ENCODE data around the gene ZNF75A. TPM values are rescaled to one million over a fixed set of nuclear protein-coding genes. Genes with fewer than 3 reads are reported as not detected.

ZNF75A gene
- polyA plus RNA-seq, 2 of the 4 experiments (the other 2 are of a cell fraction), result 16.6 to 27.3 TPM

DNA sequence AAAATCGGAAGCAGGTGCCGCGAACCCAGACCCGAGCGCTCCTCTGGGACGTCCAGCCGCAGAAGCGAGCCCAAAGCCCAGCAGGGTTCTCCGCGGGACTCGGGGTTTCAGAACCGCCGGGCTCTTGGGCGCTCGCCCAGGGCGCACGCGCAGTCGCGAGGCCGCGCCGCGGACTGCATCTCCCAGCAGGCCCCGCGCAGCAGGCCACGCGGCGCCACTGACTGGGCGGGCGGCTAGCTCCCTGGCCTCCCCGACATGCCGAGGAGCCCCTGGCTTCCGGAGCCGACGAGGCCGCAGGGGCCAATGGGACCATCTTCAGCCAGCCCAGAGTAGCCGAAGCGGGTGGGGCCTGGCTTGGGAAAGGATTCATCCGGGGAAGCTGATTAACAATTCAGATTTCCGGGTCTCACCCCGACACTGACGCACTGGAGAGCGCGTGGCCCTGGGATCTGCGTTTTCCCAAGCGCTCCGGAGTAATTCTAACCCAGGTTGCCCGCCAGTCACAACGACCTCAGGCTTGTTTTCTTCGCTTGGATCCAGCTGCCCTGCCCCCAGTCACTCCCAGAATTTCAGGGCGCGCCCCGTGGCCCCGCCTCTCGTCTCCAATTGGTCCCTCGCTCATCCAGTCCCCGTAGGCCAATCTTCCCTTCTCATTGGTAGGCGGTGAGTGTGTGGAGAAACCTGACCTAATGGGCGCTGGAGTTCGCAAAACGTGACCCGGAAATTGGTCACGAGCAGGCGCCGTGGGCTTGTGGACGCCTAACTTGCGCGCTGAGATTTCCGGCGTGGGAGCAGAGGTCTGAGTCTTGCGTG, 22.4 kb upstream of the ZNF75A start, which contains the start of gene ZNF263:
Gene ZNF263 (plus strand): TSS at position 762 of the 813 bp plus-strand sequence. CDS start 328 bp downstream, outside the sequence.
- CTCF ChIA-PET, result interaction anchor here (1.0 to 1.6 kb wide), 4 partner anchors 16 to 218 kb away, joined by 3 to 4 read pairs (median 4); partner anchors contain the start of genes CLUAP1 and ZNF200
- Histone ChIP-seq H3K4me1 (no peaks in the 10 kb centered on the region), H3K4me3 (peak within 1 kb of the TSS; percentile 80), H3K4me2 (peak within 1 kb of the TSS; percentile 82), H3K27ac (peak within 1 kb of the TSS; percentile 90 to 97), H3K9me3 (peaks cover 38% of the 10 kb centered on the region)
- FAIRE-seq, result no peak
- POLR2A ChIA-PET, result interaction anchor here (0.5 to 3.2 kb wide), 14 partner anchors 10 to 990 kb away, joined by 3 to 15 read pairs (median 8); partner anchors contain the start of genes NAA60, OR1F1, TFAP4 and TIGD7
- WGBS (ENCODE audit: missing lambda C conversion rate), result 1% methylated on average over 38 of the region's 72 CpGs
- peak; percentile 97 to 98 for DNase-seq (ENCODE audit: low read depth in 1 of 2, low spot score in 1 of 2)
- peak; percentile 94 for ATAC-seq
- TF ChIP-seq, protein P1, sequence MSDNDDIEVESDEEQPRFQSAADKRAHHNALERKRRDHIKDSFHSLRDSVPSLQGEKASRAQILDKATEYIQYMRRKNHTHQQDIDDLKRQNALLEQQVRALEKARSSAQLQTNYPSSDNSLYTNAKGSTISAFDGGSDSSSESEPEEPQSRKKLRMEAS (IDR thresholded peaks at IDR 0.05), result peak; percentile 91
- TF ChIP-seq, protein P2, sequence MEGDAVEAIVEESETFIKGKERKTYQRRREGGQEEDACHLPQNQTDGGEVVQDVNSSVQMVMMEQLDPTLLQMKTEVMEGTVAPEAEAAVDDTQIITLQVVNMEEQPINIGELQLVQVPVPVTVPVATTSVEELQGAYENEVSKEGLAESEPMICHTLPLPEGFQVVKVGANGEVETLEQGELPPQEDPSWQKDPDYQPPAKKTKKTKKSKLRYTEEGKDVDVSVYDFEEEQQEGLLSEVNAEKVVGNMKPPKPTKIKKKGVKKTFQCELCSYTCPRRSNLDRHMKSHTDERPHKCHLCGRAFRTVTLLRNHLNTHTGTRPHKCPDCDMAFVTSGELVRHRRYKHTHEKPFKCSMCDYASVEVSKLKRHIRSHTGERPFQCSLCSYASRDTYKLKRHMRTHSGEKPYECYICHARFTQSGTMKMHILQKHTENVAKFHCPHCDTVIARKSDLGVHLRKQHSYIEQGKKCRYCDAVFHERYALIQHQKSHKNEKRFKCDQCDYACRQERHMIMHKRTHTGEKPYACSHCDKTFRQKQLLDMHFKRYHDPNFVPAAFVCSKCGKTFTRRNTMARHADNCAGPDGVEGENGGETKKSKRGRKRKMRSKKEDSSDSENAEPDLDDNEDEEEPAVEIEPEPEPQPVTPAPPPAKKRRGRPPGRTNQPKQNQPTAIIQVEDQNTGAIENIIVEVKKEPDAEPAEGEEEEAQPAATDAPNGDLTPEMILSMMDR (IDR thresholded peaks at IDR 0.05), result no peak
- TF ChIP-seq ZSCAN20 (CRISPR knock-in tag; IDR thresholded peaks at IDR 0.05), result no peak
- no peak for TF ChIP-seq FOSL2 (IDR thresholded peaks at IDR 0.05)
- TF ChIP-seq FOSL2 (CRISPR knock-in tag; IDR thresholded peaks at IDR 0.05), result peak; percentile 24; the same call in 1 of the 2 replicates
- no peak for TF ChIP-seq FOSB (CRISPR knock-in tag; IDR thresholded peaks at IDR 0.05)
- TF ChIP-seq TFCP2L1 (CRISPR knock-in tag; IDR thresholded peaks at IDR 0.05), result 0 out of 2 replicates have a peak, but pooled peaks have one; percentile 21
- TF ChIP-seq RAD21 (conservative IDR thresholded peaks at IDR 0.05 in 1 of 2, IDR thresholded peaks at IDR 0.05 in 1 of 2), result no peak; a peak in 1 of 5 replicates
- no peak for TF ChIP-seq RNF2 (IDR thresholded peaks at IDR 0.05; ENCODE audit: borderline replicate concordance, low read depth)
- TF ChIP-seq, protein P3, sequence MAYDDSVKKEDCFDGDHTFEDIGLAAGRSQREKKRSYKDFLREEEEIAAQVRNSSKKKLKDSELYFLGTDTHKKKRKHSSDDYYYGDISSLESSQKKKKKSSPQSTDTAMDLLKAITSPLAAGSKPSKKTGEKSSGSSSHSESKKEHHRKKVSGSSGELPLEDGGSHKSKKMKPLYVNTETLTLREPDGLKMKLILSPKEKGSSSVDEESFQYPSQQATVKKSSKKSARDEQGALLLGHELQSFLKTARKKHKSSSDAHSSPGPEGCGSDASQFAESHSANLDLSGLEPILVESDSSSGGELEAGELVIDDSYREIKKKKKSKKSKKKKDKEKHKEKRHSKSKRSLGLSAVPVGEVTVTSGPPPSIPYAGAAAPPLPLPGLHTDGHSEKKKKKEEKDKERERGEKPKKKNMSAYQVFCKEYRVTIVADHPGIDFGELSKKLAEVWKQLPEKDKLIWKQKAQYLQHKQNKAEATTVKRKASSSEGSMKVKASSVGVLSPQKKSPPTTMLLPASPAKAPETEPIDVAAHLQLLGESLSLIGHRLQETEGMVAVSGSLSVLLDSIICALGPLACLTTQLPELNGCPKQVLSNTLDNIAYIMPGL (CRISPR knock-in tag; IDR thresholded peaks at IDR 0.05; ENCODE audit: borderline replicate concordance), result no peak
- no peak for TF ChIP-seq SREBF2 (IDR thresholded peaks at IDR 0.05)
- TF ChIP-seq HOXB13 (CRISPR knock-in tag; IDR thresholded peaks at IDR 0.05; ENCODE audit: low read depth), result no peak
- TF ChIP-seq, protein P4, sequence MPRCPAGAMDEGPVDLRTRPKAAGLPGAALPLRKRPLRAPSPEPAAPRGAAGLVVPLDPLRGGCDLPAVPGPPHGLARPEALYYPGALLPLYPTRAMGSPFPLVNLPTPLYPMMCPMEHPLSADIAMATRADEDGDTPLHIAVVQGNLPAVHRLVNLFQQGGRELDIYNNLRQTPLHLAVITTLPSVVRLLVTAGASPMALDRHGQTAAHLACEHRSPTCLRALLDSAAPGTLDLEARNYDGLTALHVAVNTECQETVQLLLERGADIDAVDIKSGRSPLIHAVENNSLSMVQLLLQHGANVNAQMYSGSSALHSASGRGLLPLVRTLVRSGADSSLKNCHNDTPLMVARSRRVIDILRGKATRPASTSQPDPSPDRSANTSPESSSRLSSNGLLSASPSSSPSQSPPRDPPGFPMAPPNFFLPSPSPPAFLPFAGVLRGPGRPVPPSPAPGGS (IDR thresholded peaks at IDR 0.05), result peak; percentile 61; the same call in 1 of the 3 replicates
- peak; percentile 9 for TF ChIP-seq MAFK (IDR thresholded peaks at IDR 0.05; ENCODE audit: partially characterized antibody)
- no peak for TF ChIP-seq CBX2 (IDR thresholded peaks at IDR 0.05; ENCODE audit: borderline replicate concordance, low read depth)
- no peak for TF ChIP-seq CBX8 (IDR thresholded peaks at IDR 0.05)
- peak; percentile 82 for TF ChIP-seq MYC (IDR thresholded peaks at IDR 0.05; ENCODE audit: borderline replicate concordance, low read length)
- TF ChIP-seq FOXS1 (CRISPR knock-in tag; IDR thresholded peaks at IDR 0.05), result no peak
- TF ChIP-seq KDM1A (IDR thresholded peaks at IDR 0.05; ENCODE audit: low read depth), result no peak
- TF ChIP-seq, protein P5, sequence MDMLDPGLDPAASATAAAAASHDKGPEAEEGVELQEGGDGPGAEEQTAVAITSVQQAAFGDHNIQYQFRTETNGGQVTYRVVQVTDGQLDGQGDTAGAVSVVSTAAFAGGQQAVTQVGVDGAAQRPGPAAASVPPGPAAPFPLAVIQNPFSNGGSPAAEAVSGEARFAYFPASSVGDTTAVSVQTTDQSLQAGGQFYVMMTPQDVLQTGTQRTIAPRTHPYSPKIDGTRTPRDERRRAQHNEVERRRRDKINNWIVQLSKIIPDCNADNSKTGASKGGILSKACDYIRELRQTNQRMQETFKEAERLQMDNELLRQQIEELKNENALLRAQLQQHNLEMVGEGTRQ (IDR thresholded peaks at IDR 0.05), result peak; percentile 93
- no peak for TF ChIP-seq ESRRA (IDR thresholded peaks at IDR 0.05; ENCODE audit: borderline replicate concordance, low read length)
- TF ChIP-seq TP53 (CRISPR knock-in tag; IDR thresholded peaks at IDR 0.05), result no peak
- TF ChIP-seq, protein P6, sequence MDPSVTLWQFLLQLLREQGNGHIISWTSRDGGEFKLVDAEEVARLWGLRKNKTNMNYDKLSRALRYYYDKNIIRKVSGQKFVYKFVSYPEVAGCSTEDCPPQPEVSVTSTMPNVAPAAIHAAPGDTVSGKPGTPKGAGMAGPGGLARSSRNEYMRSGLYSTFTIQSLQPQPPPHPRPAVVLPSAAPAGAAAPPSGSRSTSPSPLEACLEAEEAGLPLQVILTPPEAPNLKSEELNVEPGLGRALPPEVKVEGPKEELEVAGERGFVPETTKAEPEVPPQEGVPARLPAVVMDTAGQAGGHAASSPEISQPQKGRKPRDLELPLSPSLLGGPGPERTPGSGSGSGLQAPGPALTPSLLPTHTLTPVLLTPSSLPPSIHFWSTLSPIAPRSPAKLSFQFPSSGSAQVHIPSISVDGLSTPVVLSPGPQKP (IDR thresholded peaks at IDR 0.05; ENCODE audit: low read depth, low read length), result no peak
- TF ChIP-seq KDM5A (IDR thresholded peaks at IDR 0.05), result no peak
- TF ChIP-seq ZC3H11A (IDR thresholded peaks at IDR 0.05), result no peak
- TF ChIP-seq EHF (CRISPR knock-in tag; IDR thresholded peaks at IDR 0.05), result no peak
- TF ChIP-seq HOXA7 (CRISPR knock-in tag; IDR thresholded peaks at IDR 0.05), result no peak
- TF ChIP-seq ZNF302 (CRISPR knock-in tag; IDR thresholded peaks at IDR 0.05), result no peak
- no peak for TF ChIP-seq HDAC2 (IDR thresholded peaks at IDR 0.05)
- peak; percentile 98 for TF ChIP-seq BHLHE40 (IDR thresholded peaks at IDR 0.05; ENCODE audit: low read depth, low read length)
- peak; percentile 67 for TF ChIP-seq POLR2A (IDR thresholded peaks at IDR 0.05; ENCODE audit: low read length)
- TF ChIP-seq, protein P7, sequence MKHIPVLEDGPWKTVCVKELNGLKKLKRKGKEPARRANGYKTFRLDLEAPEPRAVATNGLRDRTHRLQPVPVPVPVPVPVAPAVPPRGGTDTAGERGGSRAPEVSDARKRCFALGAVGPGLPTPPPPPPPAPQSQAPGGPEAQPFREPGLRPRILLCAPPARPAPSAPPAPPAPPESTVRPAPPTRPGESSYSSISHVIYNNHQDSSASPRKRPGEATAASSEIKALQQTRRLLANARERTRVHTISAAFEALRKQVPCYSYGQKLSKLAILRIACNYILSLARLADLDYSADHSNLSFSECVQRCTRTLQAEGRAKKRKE (CRISPR knock-in tag; IDR thresholded peaks at IDR 0.05; ENCODE audit: low read depth), result peak; percentile 72; the same call in 1 of the 2 replicates
- no peak for TF ChIP-seq JUNB (IDR thresholded peaks at IDR 0.05)
- no peak; the same call in 1 of the 2 replicates for TF ChIP-seq RFX5 (IDR thresholded peaks at IDR 0.05)

Data from A549 (cell line).